OCI-LY7 (cell line): ENCODE measurements around the gene STON2.

Experiments
- CTCF ChIP-seq: fragments of 200-600 bp; sonication (generic); conservative IDR thresholded peaks from 2 replicates; pipeline ENCODE4 v1.5.1; 2014; ENCODE audit warnings: mild to moderate bottlenecking, antibody characterized with exemption, low read length, moderate library complexity, mixed read lengths
- EZH2phosphoT487 ChIP-seq: fragments of 200-600 bp; sonication (generic); IDR thresholded peaks from 2 replicates; pipeline ENCODE4 v1.6.1; 2018; ENCODE audit warnings: low read depth, borderline replicate concordance, mild to moderate bottlenecking, mixed run types, antibody characterized with exemption, low read length, moderate library complexity, mixed read lengths

DNA sequence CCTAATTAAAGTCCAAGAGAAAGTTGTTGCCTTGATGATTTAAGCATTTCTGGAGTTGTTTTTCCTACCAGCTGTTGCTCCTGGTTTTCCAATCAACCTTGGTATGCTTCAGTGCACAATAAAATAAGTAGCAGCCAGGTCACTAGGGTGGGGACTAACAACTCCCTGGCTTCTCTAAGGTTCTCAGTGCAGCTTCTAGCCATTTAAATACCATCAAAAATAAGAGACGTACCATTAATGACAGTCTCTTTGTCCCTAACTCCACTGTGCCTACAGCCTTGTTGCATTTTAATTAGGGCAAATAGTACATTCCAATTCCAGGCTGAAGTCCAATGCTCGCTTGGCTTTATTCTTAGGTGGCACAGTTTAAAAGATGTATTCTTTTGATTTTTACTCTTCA lies 11.8 kb downstream of the STON2 start:
- no peak for TF ChIP-seq CTCF
- TF ChIP-seq EZH2phosphoT487, result no peak
